IMR-90 (cell line): ENCODE data around the gene CHN2. TPM values are rescaled to one million over a fixed set of nuclear protein-coding genes. Genes with fewer than 3 reads are reported as not detected.

Experiments used
- ATAC-seq: fragments of 200-7000 bp; cut with Tn5 transposase; 2 replicates; pipeline ENCODE4 v1.9.1; 2020; ENCODE audit warnings: low read depth, mild to moderate bottlenecking, moderate library complexity
- BruUV-seq: library from RNA; stranded (reverse); fragments of 400-500 nt; replicated peaks from 2 replicates; lab custom pipeline; 2021; lab: Mats Ljungman, UMichigan
- CTCF ChIA-PET: fragments of 300-600 bp; formaldehyde crosslinking; extraction: SDS; loops from one replicate; lab custom pipeline; 2021; ENCODE audit warnings: antibody characterized with exemption; lab: Yijun Ruan, JAX
- POLR2A ChIA-PET: fragments of 300-600 bp; sonication (Branson Sonifier 250); formaldehyde crosslinking; loops from one replicate; lab custom pipeline; 2022; ENCODE audit warnings: antibody characterized with exemption; ENCODE audit not compliant: unreplicated experiment; lab: Charles Lee
- DNase-seq: peaks from one replicate; pipeline ENCODE4 v3.0.0; 2013
- H2AFZ ChIP-seq: replicated peaks from 2 replicates; pipeline ENCODE3; 2013; ENCODE audit warnings: low read length, mild to moderate bottlenecking; ENCODE audit not compliant: poor library complexity
- H2AK5ac ChIP-seq: 2 replicates; pipeline ENCODE4 v1.6.1; 2013; ENCODE audit warnings: low read depth, low read length, inconsistent platforms
- H2AK9ac ChIP-seq: replicated peaks from 2 replicates; pipeline ENCODE3; 2013; ENCODE audit warnings: mild to moderate bottlenecking, low read depth, low read length, moderate library complexity; ENCODE audit not compliant: poor library complexity
- H2BK120ac ChIP-seq: 2 replicates; pipeline ENCODE4 v1.6.1; 2013; ENCODE audit warnings: low read depth, low read length, inconsistent platforms
- H2BK15ac ChIP-seq: 3 replicates; pipeline ENCODE4 v1.6.1; 2013; ENCODE audit warnings: low read depth, low read length, inconsistent platforms
- H2BK20ac ChIP-seq: 2 replicates; pipeline ENCODE4 v1.6.1; 2013; ENCODE audit warnings: low read depth, mild to moderate bottlenecking, inconsistent platforms, low read length, moderate library complexity
- H2BK5ac ChIP-seq: 2 replicates; pipeline ENCODE4 v1.6.1; 2013; ENCODE audit warnings: mild to moderate bottlenecking, low read depth, low read length, inconsistent platforms; ENCODE audit not compliant: poor library complexity, severe bottlenecking
- H3K14ac ChIP-seq: replicated peaks from 2 replicates; pipeline ENCODE4 v1.6.1; 2013; ENCODE audit warnings: low read depth, low read length, inconsistent platforms
- H3K18ac ChIP-seq: 2 replicates; pipeline ENCODE4 v1.6.1; 2013; ENCODE audit warnings: low read depth, low read length, control low read depth
- H3K23ac ChIP-seq: 2 replicates; pipeline ENCODE4 v1.6.1; 2013; ENCODE audit warnings: low read depth, low read length, inconsistent platforms
- H3K27ac ChIP-seq: 2 replicates; pipeline ENCODE4 v1.5.1; 2013; ENCODE audit warnings: mild to moderate bottlenecking, control low read depth, low read length; ENCODE audit not compliant: insufficient read depth
- H3K27me3 ChIP-seq: 2 replicates; pipeline ENCODE4 v1.6.1; 2013; ENCODE audit warnings: low read length; ENCODE audit not compliant: control insufficient read depth, insufficient read depth
- H3K36me3 ChIP-seq: 2 replicates; pipeline ENCODE4 v1.6.1; 2013; ENCODE audit warnings: low read length, mixed read lengths; ENCODE audit not compliant: control insufficient read depth, insufficient read depth
- H3K4ac ChIP-seq: 2 replicates; pipeline ENCODE4 v1.6.1; 2013; ENCODE audit warnings: low read depth, low read length, inconsistent platforms
- H3K4me1 ChIP-seq: 2 replicates; pipeline ENCODE4 v1.6.1; 2013; ENCODE audit warnings: low read length, mixed read lengths; ENCODE audit not compliant: control insufficient read depth, insufficient read depth
- H3K4me2 ChIP-seq: 2 replicates; pipeline ENCODE4 v1.6.1; 2013; ENCODE audit warnings: low read depth, mild to moderate bottlenecking, control low read depth, low read length, moderate library complexity
- H3K4me3 ChIP-seq: 2 replicates; pipeline ENCODE4 v1.5.1; 2013; ENCODE audit warnings: low read depth, mild to moderate bottlenecking, control low read depth, low read length, moderate library complexity; ENCODE audit not compliant: insufficient read depth
- H3K56ac ChIP-seq: 2 replicates; pipeline ENCODE4 v1.6.1; 2013; ENCODE audit warnings: low read length, inconsistent platforms; ENCODE audit not compliant: insufficient read depth; ENCODE audit errors: extremely low read depth
- H3K79me1 ChIP-seq, 2 experiments: 2 replicates each; pipeline ENCODE4 v1.6.1; 2013; ENCODE audit warnings: low read length in 2 of 2, inconsistent platforms in 1 of 2, low read depth in 1 of 2
- H3K9ac ChIP-seq: 2 replicates; pipeline ENCODE4 v1.6.1; 2013; ENCODE audit warnings: low read depth, low read length, control low read depth
- H3K9me1 ChIP-seq: 2 replicates; pipeline ENCODE4 v1.6.1; 2013; ENCODE audit warnings: low read length, inconsistent platforms; ENCODE audit not compliant: insufficient read depth
- H3K9me3 ChIP-seq: 2 replicates; pipeline ENCODE4 v1.6.1; 2013; ENCODE audit warnings: low read length; ENCODE audit not compliant: control insufficient read depth, insufficient read depth
- H4K20me1 ChIP-seq: 2 replicates; pipeline ENCODE4 v1.6.1; 2013; ENCODE audit warnings: low read length, inconsistent platforms; ENCODE audit not compliant: insufficient read depth
- H4K5ac ChIP-seq: 2 replicates; pipeline ENCODE4 v1.6.1; 2013; ENCODE audit warnings: mild to moderate bottlenecking, low read depth, low read length, control low read depth
- H4K8ac ChIP-seq, 2 experiments: 2 replicates each; pipeline ENCODE4 v1.6.1; 2013; ENCODE audit warnings: low read depth in 2 of 2, low read length in 2 of 2, control low read depth in 1 of 2, inconsistent platforms in 1 of 2
- H4K91ac ChIP-seq: 2 replicates; pipeline ENCODE4 v1.6.1; 2013; ENCODE audit warnings: low read depth, low read length, inconsistent platforms; ENCODE audit not compliant: insufficient read depth
- BHLHE40 ChIP-seq: fragments of 150-350 bp; IDR thresholded peaks from 2 replicates; pipeline ENCODE4 v1.6.1; 2016; ENCODE audit warnings: mild to moderate bottlenecking, low read depth, low read length
- CEBPB ChIP-seq: IDR thresholded peaks from 2 replicates; pipeline ENCODE4 v1.6.1; 2012; ENCODE audit warnings: low read depth, low read length, improper control_type of control experiment
- CHD1 ChIP-seq: IDR thresholded peaks from 2 replicates; pipeline ENCODE4 v1.6.1; 2012; ENCODE audit warnings: low read depth, low read length, improper control_type of control experiment
- CTCF ChIP-seq: conservative IDR thresholded peaks from 2 replicates; pipeline ENCODE4 v1.5.1; 2012; ENCODE audit warnings: mild to moderate bottlenecking, low read depth, low read length, improper control_type of control experiment
- ELK1 ChIP-seq: fragments of 150-350 bp; IDR thresholded peaks from 2 replicates; pipeline ENCODE4 v1.6.1; 2016; ENCODE audit warnings: low read depth, mild to moderate bottlenecking, low read length, moderate library complexity, borderline replicate concordance
- FOS ChIP-seq: fragments of 150-350 bp; IDR thresholded peaks from 2 replicates; pipeline ENCODE4 v1.6.1; 2016; ENCODE audit warnings: low read depth, low read length
- MAFK ChIP-seq: IDR thresholded peaks from 2 replicates; pipeline ENCODE4 v1.6.1; 2012; ENCODE audit warnings: low read depth, low read length, improper control_type of control experiment
- MAZ ChIP-seq: IDR thresholded peaks from 2 replicates; pipeline ENCODE4 v1.6.1; 2012; ENCODE audit warnings: low read depth, mild to moderate bottlenecking, low read length, improper control_type of control experiment, moderate library complexity, borderline replicate concordance
- MXI1 ChIP-seq: IDR thresholded peaks from 2 replicates; pipeline ENCODE4 v1.6.1; 2012; ENCODE audit warnings: low read depth, mild to moderate bottlenecking, low read length, moderate library complexity, borderline replicate concordance
- NFE2L2 ChIP-seq: fragments of 150-350 bp; IDR thresholded peaks from 2 replicates; pipeline ENCODE4 v1.6.1; 2016; ENCODE audit warnings: low read depth, mild to moderate bottlenecking, low read length
- POLR2A ChIP-seq: IDR thresholded peaks from 2 replicates; pipeline ENCODE4 v1.6.1; 2012; ENCODE audit warnings: mild to moderate bottlenecking, low read depth, low read length
- RAD21 ChIP-seq: IDR thresholded peaks from 2 replicates; pipeline ENCODE4 v1.6.1; 2012; ENCODE audit warnings: low read length, improper control_type of control experiment
- RCOR1 ChIP-seq: IDR thresholded peaks from 2 replicates; pipeline ENCODE4 v1.6.1; 2012; ENCODE audit warnings: mild to moderate bottlenecking, low read length, improper control_type of control experiment; ENCODE audit not compliant: insufficient replicate concordance
- RFX5 ChIP-seq: IDR thresholded peaks from 2 replicates; pipeline ENCODE4 v1.8.0; 2012; ENCODE audit warnings: low read depth, mild to moderate bottlenecking, low read length, moderate library complexity
- SMC3 ChIP-seq: fragments of 150-350 bp; IDR thresholded peaks from 2 replicates; pipeline ENCODE4 v1.6.1; 2016; ENCODE audit warnings: low read depth, mild to moderate bottlenecking, antibody characterized with exemption, low read length, moderate library complexity
- USF2 ChIP-seq: fragments of 150-350 bp; IDR thresholded peaks from 2 replicates; pipeline ENCODE4 v1.6.1; 2017; ENCODE audit warnings: mild to moderate bottlenecking, antibody characterized with exemption, low read length, low read depth
- dilution Hi-C: fragments of 300-500 bp; cut with HindIII; formaldehyde crosslinking; loops from one replicate; pipeline ENCODE4 v1.14.3; 2018; ENCODE audit warnings: low sequenced_read_pairs; ENCODE audit not compliant: unreplicated experiment
- in situ Hi-C: fragments of 300-500 bp; cut with MboI; formaldehyde crosslinking; loops from 3 replicates; pipeline ENCODE4 v1.14.3; 2019; ENCODE audit warnings: low sequenced_read_pairs, inconsistent platforms, mixed read lengths
- intact Hi-C: fragments of 100-400 bp; cut with micrococcal nuclease; formaldehyde crosslinking; loops from 2 replicates; pipeline ENCODE4 v1.10.0; 2022
- polyA plus RNA-seq, 3 experiments: library from polyadenylated mRNA; depleted of rRNA; stranded (reverse); fragments of >200 nt; gene quantifications; 2 replicates each; pipeline ENCODE4 v1.2.3, GENCODE V29; 2012; ENCODE audit warnings: low replicate concordance in 1 of 3
- total RNA-seq: library from RNA; depleted of rRNA; stranded (reverse); fragments of >200 nt; gene quantifications from 2 replicates; pipeline ENCODE4 v1.2.3, GENCODE V29; 2012

The CHN2 gene
- total and polyA plus RNA-seq, 2 of the 4 experiments (the other 2 are of a cell fraction), result not detected

- H2AK9ac ChIP-seq, result no peak overlapping the region
- no peak overlapping the region for H2AK5ac ChIP-seq
- H3K4me3 ChIP-seq, result no peak overlapping the region
- H2BK5ac ChIP-seq, result no peak overlapping the region
- dilution Hi-C loops (no loop called here), in situ Hi-C loops (no loop called here), intact Hi-C loops (no loop called here)
- BruUV-seq, result no TSS peak
- no peak for TF ChIP-seq USF2
- no peak for TF ChIP-seq RFX5
- no peak for TF ChIP-seq FOS
- TF ChIP-seq RCOR1, result no peak
- no peak for TF ChIP-seq MAZ
- no peak for TF ChIP-seq RAD21
- TF ChIP-seq NFE2L2, result no peak
- no peak for TF ChIP-seq POLR2A
- TF ChIP-seq CHD1, result no peak
- no peak for TF ChIP-seq BHLHE40
- TF ChIP-seq CEBPB, result no peak
- no peak for TF ChIP-seq ELK1
- TF ChIP-seq MAFK, result no peak
- no peak for TF ChIP-seq CTCF
- TF ChIP-seq SMC3, result no peak
- TF ChIP-seq MXI1, result no peak
- H3K27ac ChIP-seq, result no peak overlapping the region
- H4K91ac ChIP-seq, result no peak overlapping the region
- H3K36me3 ChIP-seq, result no peaks in the 10 kb centered on the region
- no peak overlapping the region for H4K8ac ChIP-seq
- POLR2A ChIA-PET, result no interaction called here
- H4K20me1 ChIP-seq, result no peaks in the 10 kb centered on the region
- H3K56ac ChIP-seq, result no peak overlapping the region
- no peak overlapping the region for H2BK20ac ChIP-seq
- H3K9ac ChIP-seq, result no peak overlapping the region
- H4K5ac ChIP-seq, result no peak overlapping the region
- H3K27me3 ChIP-seq, result no peaks in the 10 kb centered on the region
- no peak overlapping the region for H3K23ac ChIP-seq
- no peak overlapping the region for H2BK15ac ChIP-seq
- no peak overlapping the region for H3K14ac ChIP-seq
- no peak overlapping the region for H3K18ac ChIP-seq
- no peak overlapping the region for H2AFZ ChIP-seq
- H3K4ac ChIP-seq, result no peak overlapping the region
- no peak overlapping the region for H3K4me2 ChIP-seq
- H2BK120ac ChIP-seq, result no peak overlapping the region
- no peaks in the 10 kb centered on the region for H3K79me1 ChIP-seq
- H3K9me1 ChIP-seq, result no peaks in the 10 kb centered on the region
- no peak for DNase-seq
- H3K9me3 ChIP-seq, result no peaks in the 10 kb centered on the region
- no peak for ATAC-seq
- CTCF ChIA-PET, result no interaction called here
- H3K4me1 ChIP-seq, result no peaks in the 10 kb centered on the region
Observed at GRCh38 chr7:29296421-29296820, 101.8 kb downstream of the CHN2 start.
